Endothelial cell of umbilical vein (primary cell): Measurements from ENCODE around the gene ANKS1B. TPM values are rescaled to one million over a fixed set of nuclear protein-coding genes. Genes with fewer than 3 reads are reported as not detected.

Source experiments
- BruUV-seq: library from RNA; stranded (reverse); fragments of 400-500 nt; replicated peaks from 2 replicates; lab custom pipeline; 2021; lab: Mats Ljungman, UMichigan
- CTCF ChIA-PET: fragments of 300-600, 350-600 bp; sonication (Branson Sonifier 250); formaldehyde crosslinking; loops from one replicate; lab custom pipeline; 2021; ENCODE audit warnings: antibody characterized with exemption, inconsistent platforms; lab: Charles Lee
- POLR2A ChIA-PET: fragments of 300-600, 350-600 bp; sonication (Branson Sonifier 250); formaldehyde crosslinking; loops from one replicate; lab custom pipeline; 2021; ENCODE audit warnings: antibody characterized with exemption, inconsistent platforms; lab: Charles Lee
- DNase-seq: peaks from one replicate; pipeline ENCODE4 v3.0.0-alpha.2; 2011; ENCODE audit warnings: low read depth, low spot score
- FAIRE-seq: peaks from 2 replicates; lab custom pipeline; 2011; peaks lifted over from hg19 to GRCh38; lab: Jason Lieb, UNC
- H2AFZ ChIP-seq: 2 replicates; pipeline ENCODE4 v1.6.0; 2012; ENCODE audit warnings: low read depth, low read length, control low read depth, inconsistent platforms
- H3K27ac ChIP-seq: 2 replicates; pipeline ENCODE4 v1.5.1; 2011; ENCODE audit warnings: low read depth, mild to moderate bottlenecking, control low read depth, low read length, moderate library complexity; ENCODE audit not compliant: insufficient read depth
- H3K27me3 ChIP-seq, 2 experiments: 2 replicates each; pipeline versions ENCODE4 v1.6.0 to v1.6.1; 2011; ENCODE audit warnings: low read length in 2 of 2, mixed read lengths in 1 of 2; ENCODE audit not compliant: control insufficient read depth in 2 of 2, insufficient read depth in 2 of 2
- H3K36me3 ChIP-seq, 2 experiments: 2 replicates in 1 of 2; 3 replicates in 1 of 2; pipeline ENCODE4 v1.5.1; 2011; ENCODE audit warnings: low read length in 2 of 2, mild to moderate bottlenecking in 1 of 2, moderate library complexity in 1 of 2; ENCODE audit not compliant: control insufficient read depth in 2 of 2, insufficient read depth in 2 of 2; ENCODE audit errors: extremely low read depth in 1 of 2
- H3K4me1 ChIP-seq: 3 replicates; pipeline ENCODE4 v1.5.1; 2011; ENCODE audit warnings: mild to moderate bottlenecking, low read length; ENCODE audit not compliant: control insufficient read depth, insufficient read depth; ENCODE audit errors: extremely low read depth
- H3K4me2 ChIP-seq: 2 replicates; pipeline ENCODE4 v1.6.1; 2011; ENCODE audit warnings: low read length, control low read depth, mixed read lengths; ENCODE audit not compliant: insufficient read depth
- H3K4me3 ChIP-seq, 3 experiments: fragments of 200-600 bp in 1 of 3; sonication (generic), shearing (Covaris generic) in 1 of 3; replicated peaks in 1 of 3; 2 replicates each; pipeline ENCODE4 v1.5.1; 2011 to 2016; ENCODE audit warnings: control low read depth in 3 of 3, low read length in 3 of 3, mild to moderate bottlenecking in 2 of 3, inconsistent platforms in 1 of 3, low read depth in 1 of 3, moderate library complexity in 1 of 3; ENCODE audit not compliant: insufficient read depth in 1 of 3
- H3K79me2 ChIP-seq: 2 replicates; pipeline ENCODE4 v1.6.0; 2012; ENCODE audit warnings: low read length, inconsistent platforms; ENCODE audit not compliant: control insufficient read depth, insufficient read depth
- H3K9ac ChIP-seq: replicated peaks from 2 replicates; pipeline ENCODE3; 2011; ENCODE audit warnings: low read length, control low read depth; ENCODE audit not compliant: insufficient read depth; ENCODE audit errors: extremely low read depth
- H3K9me1 ChIP-seq: replicated peaks from 3 replicates; pipeline ENCODE4 v1.6.0; 2011; ENCODE audit warnings: mild to moderate bottlenecking, low read length; ENCODE audit not compliant: control insufficient read depth, insufficient read depth; ENCODE audit errors: extremely low read depth
- H3K9me3 ChIP-seq: replicated peaks from 2 replicates; pipeline ENCODE4 v1.5.1; 2012; ENCODE audit warnings: low read length, inconsistent platforms; ENCODE audit not compliant: control insufficient read depth, insufficient read depth
- H4K20me1 ChIP-seq: replicated peaks from 2 replicates; pipeline ENCODE3; 2011; ENCODE audit warnings: mild to moderate bottlenecking, low read length; ENCODE audit not compliant: control insufficient read depth, insufficient read depth; ENCODE audit errors: extremely low read depth
- CTCF ChIP-seq, 2 donors: IDR thresholded peaks; 1 replicate in 1 of 2; 2 replicates in 1 of 2; pipeline ENCODE4 v1.5.1; 2011; ENCODE audit warnings: low read length in 2 of 2, mild to moderate bottlenecking in 2 of 2, moderate library complexity in 2 of 2, control low read depth in 1 of 2, inconsistent platforms in 1 of 2, low read depth in 1 of 2; ENCODE audit not compliant: insufficient read depth in 1 of 2; ENCODE audit errors: extremely low read depth in 1 of 2
- EZH2 ChIP-seq: IDR thresholded peaks from 2 replicates; pipeline ENCODE4 v1.6.1; 2012; ENCODE audit warnings: borderline replicate concordance, low read depth, mild to moderate bottlenecking, moderate library complexity, low read length, inconsistent platforms; ENCODE audit not compliant: severe bottlenecking
- FOS ChIP-seq: IDR thresholded peaks from 2 replicates; pipeline ENCODE4 v1.6.1; 2011; ENCODE audit warnings: mild to moderate bottlenecking, low read length, moderate library complexity, borderline replicate concordance; ENCODE audit not compliant: insufficient read depth
- GATA2 ChIP-seq: IDR thresholded peaks from 2 replicates; pipeline ENCODE4 v1.7.0; 2011; ENCODE audit warnings: low read depth, mild to moderate bottlenecking, moderate library complexity, mixed read lengths, low read length; ENCODE audit not compliant: insufficient read length, insufficient read depth
- JUN ChIP-seq: IDR thresholded peaks from 2 replicates; pipeline ENCODE4 v1.6.1; 2011; ENCODE audit warnings: borderline replicate concordance, low read depth; ENCODE audit not compliant: insufficient read length, insufficient read depth
- MAX ChIP-seq: IDR thresholded peaks from 2 replicates; pipeline ENCODE4 v1.6.1; 2011; ENCODE audit not compliant: insufficient read depth, insufficient read length
- MYC ChIP-seq: IDR thresholded peaks from one replicate; pipeline ENCODE4 v1.6.1; 2011; ENCODE audit warnings: mild to moderate bottlenecking, low read depth, low read length
- POLR2A ChIP-seq: IDR thresholded peaks from 2 replicates; pipeline ENCODE4 v1.6.1; 2012; ENCODE audit warnings: low read depth, mild to moderate bottlenecking, control low read depth, low read length
- POLR2AphosphoS5 ChIP-seq: IDR thresholded peaks from 2 replicates; pipeline ENCODE4 v1.6.1; 2012; ENCODE audit warnings: low read depth, mild to moderate bottlenecking, control low read depth, low read length, moderate library complexity; ENCODE audit not compliant: insufficient read depth
- dilution Hi-C: fragments of 300-500 bp; cut with MboI; formaldehyde crosslinking; loops from one replicate; pipeline ENCODE4 v1.15.0; 2019; ENCODE audit warnings: low sequenced_read_pairs; ENCODE audit not compliant: extremely low pct_ligation_motif_present
- intact Hi-C: fragments of 100-400 bp; cut with micrococcal nuclease; formaldehyde crosslinking; loops from one replicate; pipeline ENCODE4 v1.10.0; 2022
- polyA plus RNA-seq, 4 experiments: library from polyadenylated mRNA; depleted of rRNA in 3 of 4; stranded (reverse) in 3 of 4; unstranded in 1 of 4; fragments of >200 nt; gene quantifications; 2 replicates each; pipeline versions ENCODE4 v1.2.1 to v1.2.3, GENCODE V29; 2011 to 2012; ENCODE audit warnings: missing spikeins in 1 of 4
- total RNA-seq: library from RNA; stranded (reverse); gene quantifications from 2 replicates; pipeline ENCODE4 v1.2.3, GENCODE V29; 2021

ANKS1B gene
- total and polyA plus RNA-seq, 2 donors (not counting 3 experiments of a cell fraction or from before 2014, with no cell fraction given): 0.15 to 0.38 TPM

GRCh38 chr12:98812225-98812624 lies 1172.5 kb downstream of the ANKS1B start:
- Histone ChIP-seq H3K9ac (no peak overlapping the region), H3K36me3 (no peaks in the 10 kb centered on the region), H3K4me1 (peaks cover 26% of the 10 kb centered on the region), H2AFZ (no peak overlapping the region), H3K27me3 (no peaks in the 10 kb centered on the region), H4K20me1 (no peaks in the 10 kb centered on the region), H3K9me3 (no peaks in the 10 kb centered on the region), H3K27ac (no peak overlapping the region), H3K4me3 (no peak overlapping the region), H3K4me2 (no peak overlapping the region), H3K79me2 (no peaks in the 10 kb centered on the region), H3K9me1 (no peaks in the 10 kb centered on the region)
- no TSS peak for BruUV-seq
- dilution Hi-C loops: no loop called here
- ChIA-PET POLR2A (no interaction called here), CTCF (no interaction called here)
- intact Hi-C loops: no loop called here
- TF ChIP-seq GATA2 (no peak), MAX (no peak), FOS (no peak), CTCF (IDR thresholded peaks at IDR 0.05; ENCODE audit: extremely low read depth in 1 of 2, insufficient read depth in 1 of 2, low read depth in 1 of 2, low read length in 2 of 2) (no peak), JUN (no peak), MYC (no peak), POLR2A (no peak), POLR2AphosphoS5 (no peak), EZH2 (no peak)
- no peak for DNase-seq
- no peak for FAIRE-seq
